ENCODE results near the gene TMEM62. TPM values are rescaled to one million over a fixed set of nuclear protein-coding genes. Genes with fewer than 3 reads are reported as not detected.
"Not testable (repeated sequence)": the region's sequence is repeated elsewhere in the genome, so short reads cannot be mapped to it uniquely, and the experiment has no call there.

Gene TMEM62
- total and polyA plus RNA-seq, 2 donors (not counting 1 experiment from before 2014, with no cell fraction given) = 18.6 to 65.3 TPM

DNA sequence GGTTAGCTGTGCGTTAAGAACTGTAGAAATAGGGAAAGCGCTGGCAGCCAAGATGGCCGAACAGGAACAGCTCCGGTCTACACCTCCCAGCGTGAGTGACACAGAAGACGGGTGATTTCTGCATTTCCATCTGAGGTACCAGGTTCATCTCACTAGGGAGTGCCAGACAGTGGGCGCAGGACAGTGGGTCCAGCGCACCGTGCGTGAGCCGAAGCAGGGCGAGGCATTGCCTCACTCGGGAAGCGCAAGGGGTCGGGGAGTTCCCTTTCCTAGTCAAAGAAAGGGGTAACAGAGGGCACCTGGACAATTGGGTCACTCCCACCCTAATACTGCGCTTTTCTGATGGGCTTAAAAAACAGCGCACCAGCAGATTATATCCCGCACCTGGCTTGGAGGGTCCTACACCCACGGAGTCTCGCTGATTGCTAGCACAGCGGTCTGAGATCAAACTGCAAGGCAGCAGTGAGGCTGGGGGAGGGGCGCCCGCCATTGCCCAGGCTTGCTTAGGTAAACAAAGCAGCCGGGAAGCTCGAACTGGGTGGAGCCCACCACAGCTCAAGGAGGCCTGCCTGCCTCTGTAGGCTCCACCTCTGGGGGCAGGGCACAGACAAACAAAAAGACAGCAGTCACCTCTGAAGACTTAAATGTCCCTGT lies 42.4 kb downstream of the TMEM62 start:
- intact Hi-C loops (cut with micrococcal nuclease) = not testable (repeated sequence)

DNA sequence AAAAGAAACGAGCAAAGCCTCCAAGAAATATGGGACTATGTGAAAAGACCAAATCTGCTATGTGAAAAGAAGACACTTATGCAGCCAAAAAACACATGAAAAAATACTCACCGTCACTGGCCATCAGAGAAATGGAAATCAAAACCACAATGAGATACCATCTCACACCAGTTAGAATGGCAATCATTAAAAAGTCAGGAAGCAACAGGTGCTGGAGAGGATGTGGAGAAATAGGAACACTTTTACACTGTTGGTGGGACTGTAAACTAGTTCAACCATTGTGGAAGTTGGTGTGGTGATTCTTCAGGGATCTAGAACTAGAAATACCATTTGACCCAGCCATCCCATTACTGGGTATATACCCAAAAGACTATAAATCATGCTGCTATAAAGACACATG lies 43.8 kb downstream of the TMEM62 start:
- H3K4me1 Mint-ChIP-seq; H3K4me1 ChIP-seq (ENCODE audit: control insufficient read depth in 2 of 2, insufficient read depth in 2 of 2, low read length in 2 of 2); H3K27ac ChIP-seq (ENCODE audit: low read length in 2 of 2); H3K9me3 Mint-ChIP-seq (ENCODE audit: insufficient read depth); H4K20me1 ChIP-seq (ENCODE audit: control insufficient read depth, insufficient read depth, low read length, poor library complexity, severe bottlenecking); H3K4me3 ChIP-seq (ENCODE audit: control extremely low read depth in 1 of 5, extremely low read depth in 1 of 5, insufficient read depth in 1 of 5, low read depth in 2 of 5, low read length in 4 of 5); H2AFZ ChIP-seq (ENCODE audit: insufficient read depth, low read depth, low read length, poor library complexity, severe bottlenecking); H3K79me2 ChIP-seq (ENCODE audit: control insufficient read depth, insufficient read depth, low read length); H3K27ac Mint-ChIP-seq; POLR2A ChIA-PET; ATAC-seq (ENCODE audit: low read depth); intact Hi-C loops (cut with micrococcal nuclease); DNase-seq; CTCF ChIA-PET; H3K27me3 Mint-ChIP-seq; H3K9ac ChIP-seq (ENCODE audit: low read length); H3K4me2 ChIP-seq (replicated peaks; ENCODE audit: low read depth, low read length, poor library complexity, severe bottlenecking); H3K27me3 ChIP-seq (replicated peaks in 1 of 4; ENCODE audit: control extremely low read depth in 1 of 4, control insufficient read depth in 3 of 4, insufficient read depth in 4 of 4, low read length in 3 of 4); H3K4me3 Mint-ChIP-seq; H3K9me3 ChIP-seq (ENCODE audit: control extremely low read depth in 1 of 3, control insufficient read depth in 2 of 3, insufficient read depth in 1 of 3, low read length in 2 of 3): not testable (repeated sequence)
- peaks cover 7 to 40% of the 10 kb centered on the region in 2 experiments for H3K36me3 ChIP-seq (replicated peaks in 1 of 2; ENCODE audit: control extremely low read depth in 1 of 2, control insufficient read depth in 1 of 2, extremely low read depth in 1 of 2, insufficient read depth in 2 of 2, low read length in 1 of 2)
- WGBS (ENCODE audit: insufficient coverage) = no CpG with 5 or more reads among the region's 2 CpGs

More for the DNA sequence above, 42.4 kb downstream of the TMEM62 start:
- H3K4me3 Mint-ChIP-seq; H2AFZ ChIP-seq (ENCODE audit: insufficient read depth, low read depth, low read length, poor library complexity, severe bottlenecking); H3K27me3 ChIP-seq (replicated peaks in 1 of 4; ENCODE audit: control extremely low read depth in 1 of 4, control insufficient read depth in 3 of 4, insufficient read depth in 4 of 4, low read length in 3 of 4); ATAC-seq (ENCODE audit: low read depth); H3K9me3 Mint-ChIP-seq (ENCODE audit: insufficient read depth); H3K27me3 Mint-ChIP-seq; H3K9ac ChIP-seq (ENCODE audit: low read length); H3K27ac Mint-ChIP-seq; H3K4me1 ChIP-seq (ENCODE audit: control insufficient read depth in 2 of 2, insufficient read depth in 2 of 2, low read length in 2 of 2); H3K4me2 ChIP-seq (replicated peaks; ENCODE audit: low read depth, low read length, poor library complexity, severe bottlenecking); H3K79me2 ChIP-seq (ENCODE audit: control insufficient read depth, insufficient read depth, low read length); DNase-seq; H3K9me3 ChIP-seq (ENCODE audit: control extremely low read depth in 1 of 3, control insufficient read depth in 2 of 3, insufficient read depth in 1 of 3, low read length in 2 of 3); H3K4me3 ChIP-seq (ENCODE audit: control extremely low read depth in 1 of 5, extremely low read depth in 1 of 5, insufficient read depth in 1 of 5, low read depth in 2 of 5, low read length in 4 of 5); H4K20me1 ChIP-seq (ENCODE audit: control insufficient read depth, insufficient read depth, low read length, poor library complexity, severe bottlenecking); POLR2A ChIA-PET; H3K4me1 Mint-ChIP-seq; H3K27ac ChIP-seq (ENCODE audit: low read length in 2 of 2); CTCF ChIA-PET: not testable (repeated sequence)
- peaks cover 7 to 43% of the 10 kb centered on the region in 2 experiments for H3K36me3 ChIP-seq (replicated peaks in 1 of 2; ENCODE audit: control extremely low read depth in 1 of 2, control insufficient read depth in 1 of 2, extremely low read depth in 1 of 2, insufficient read depth in 2 of 2, low read length in 1 of 2)
- over 99% methylated on average over 17 of the region's 25 CpGs for WGBS (ENCODE audit: insufficient coverage)

All from B cell (primary cell).